GM18858 (cell line): Measurements from ENCODE around the gene PTGFR.

Experiments used
- ATAC-seq: cut with Tn5 transposase; IDR thresholded peaks from one replicate; pipeline ENCODE4 v1.9.1; 2021; ENCODE audit not compliant: unreplicated experiment

The PTGFR gene

DNA sequence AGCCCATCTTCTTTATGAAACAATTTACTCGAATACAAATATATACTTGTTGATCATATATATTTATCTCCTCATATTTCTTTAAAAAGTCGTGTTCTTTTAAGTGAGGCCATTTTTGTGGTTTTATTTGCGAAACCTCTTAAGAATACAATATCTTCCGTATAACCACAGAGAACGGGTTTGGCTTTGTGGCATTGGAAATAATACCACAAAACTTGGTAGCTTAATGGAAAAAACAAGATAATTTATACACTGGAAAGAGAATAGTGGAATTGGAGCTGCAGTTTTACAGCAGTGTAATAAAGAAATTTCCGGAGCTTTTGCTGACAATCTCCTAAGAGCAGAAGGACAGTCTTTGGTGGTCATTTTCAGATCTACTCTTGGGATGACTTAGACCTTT is 29.4 kb downstream of the PTGFR start:
- no peak for ATAC-seq

DNA sequence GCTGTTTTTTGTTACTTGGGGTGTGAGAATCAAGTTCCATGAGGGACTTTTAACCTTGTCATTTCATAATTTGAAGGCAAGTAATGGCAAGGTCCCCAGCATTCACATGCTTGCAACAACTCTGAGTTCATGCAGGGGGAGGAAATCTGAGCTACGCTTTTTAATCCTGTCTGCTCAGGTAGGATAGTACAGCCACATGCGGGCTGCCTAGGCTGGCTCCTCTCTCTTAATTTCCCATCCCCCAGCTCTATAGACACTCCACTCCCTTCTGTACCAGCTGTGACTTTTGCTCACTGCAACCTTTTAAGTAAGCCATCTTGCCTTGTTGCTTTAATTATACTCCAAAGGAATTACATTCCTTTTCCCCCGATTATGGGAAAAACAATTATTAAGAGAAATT is 30.1 kb downstream of the PTGFR start:
- ATAC-seq = no peak

DNA sequence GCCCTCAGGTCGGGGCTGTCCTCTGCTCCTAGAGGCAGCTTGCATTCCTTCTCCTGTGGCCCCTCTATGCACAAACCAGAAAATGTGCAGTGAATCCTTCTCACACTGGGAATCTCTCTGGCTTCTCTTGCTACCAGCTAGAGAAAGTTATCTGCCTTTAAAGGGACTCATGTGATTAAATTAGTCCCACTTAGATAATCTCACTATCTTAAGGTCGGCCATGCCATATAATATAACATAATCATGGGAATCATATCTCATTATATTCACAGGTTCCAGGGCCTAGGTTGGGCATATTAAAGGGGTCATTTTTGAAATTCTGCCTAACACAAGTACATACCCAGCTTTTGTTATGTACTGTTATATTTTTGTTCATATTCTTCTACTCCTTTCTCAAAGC is 31.4 kb downstream of the PTGFR start:
- ATAC-seq = no peak

DNA sequence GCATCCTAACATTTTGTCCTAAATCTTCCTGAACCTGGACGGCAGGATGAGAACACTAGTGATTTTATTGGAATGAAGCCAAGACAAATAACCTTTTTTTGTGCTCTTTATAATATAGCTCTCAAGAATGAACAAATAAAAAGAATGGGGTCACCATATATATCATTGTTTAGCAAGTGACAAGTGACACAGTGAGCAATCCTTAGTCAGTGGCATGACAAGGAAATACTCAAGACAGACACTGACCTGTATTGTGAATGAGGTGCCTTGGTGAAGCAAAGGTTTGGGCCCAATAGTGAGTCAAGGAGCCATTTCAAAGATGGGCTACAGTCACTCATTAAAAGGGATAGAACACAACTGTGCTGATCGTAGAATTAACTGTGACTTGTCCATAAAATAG is 35.7 kb downstream of the PTGFR start:
- no peak for ATAC-seq

DNA sequence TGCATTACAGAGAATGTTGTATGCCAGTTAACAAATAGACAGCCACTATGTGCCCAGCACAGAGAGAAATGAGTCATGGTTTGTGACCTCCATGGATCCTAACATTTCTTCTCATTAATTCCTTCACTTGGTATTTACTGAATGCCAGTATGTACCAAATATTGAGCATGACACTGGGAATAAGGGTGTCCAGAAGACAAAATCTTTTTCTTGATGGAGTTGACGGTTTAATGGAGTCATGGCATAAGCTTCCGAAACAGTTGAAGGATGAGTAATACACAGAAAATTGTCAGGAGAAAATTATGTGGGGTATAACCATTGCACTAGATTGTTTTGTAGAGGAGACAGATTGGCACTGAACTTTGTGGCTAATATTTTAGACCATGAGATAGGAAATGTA is 36.9 kb downstream of the PTGFR start:
- ATAC-seq = no peak

DNA sequence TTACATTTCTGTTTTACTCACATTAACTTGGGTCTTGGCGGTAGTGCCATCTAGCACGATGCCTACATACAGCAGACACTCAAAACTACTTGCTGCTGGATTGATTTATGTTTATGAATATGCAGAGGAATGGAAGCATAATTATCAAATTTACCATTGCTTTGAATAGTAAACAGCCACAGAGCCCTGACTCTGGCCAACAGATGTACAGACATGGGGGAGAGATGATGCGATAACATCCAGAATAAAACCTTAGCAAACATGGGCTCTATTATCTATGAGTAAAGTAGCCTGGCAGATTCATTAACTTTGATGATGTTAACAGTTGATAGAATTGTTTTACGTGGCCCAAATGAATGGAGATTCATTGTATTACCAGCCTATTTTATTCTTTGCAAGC is 42.8 kb downstream of the PTGFR start:
- ATAC-seq = no peak

DNA sequence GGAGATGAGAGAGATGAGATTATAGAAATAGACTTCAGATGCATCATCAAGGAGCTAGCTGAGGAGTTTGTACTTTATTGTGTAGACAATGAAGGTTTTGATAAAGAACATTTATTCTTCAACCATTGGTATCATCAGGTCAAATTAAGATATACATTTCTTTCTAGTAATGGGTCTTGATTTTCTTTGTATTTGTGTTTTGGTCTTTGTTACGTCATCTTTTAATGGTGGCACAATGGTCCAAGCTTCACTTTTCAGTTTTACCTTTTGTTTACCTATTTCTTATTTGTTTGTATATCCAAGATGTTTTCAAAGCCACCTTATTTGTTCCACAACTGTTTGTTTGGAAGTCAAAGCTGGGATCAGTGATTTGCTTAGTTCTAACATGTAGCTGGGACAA is 44.5 kb downstream of the PTGFR start:
- ATAC-seq = no peak

DNA sequence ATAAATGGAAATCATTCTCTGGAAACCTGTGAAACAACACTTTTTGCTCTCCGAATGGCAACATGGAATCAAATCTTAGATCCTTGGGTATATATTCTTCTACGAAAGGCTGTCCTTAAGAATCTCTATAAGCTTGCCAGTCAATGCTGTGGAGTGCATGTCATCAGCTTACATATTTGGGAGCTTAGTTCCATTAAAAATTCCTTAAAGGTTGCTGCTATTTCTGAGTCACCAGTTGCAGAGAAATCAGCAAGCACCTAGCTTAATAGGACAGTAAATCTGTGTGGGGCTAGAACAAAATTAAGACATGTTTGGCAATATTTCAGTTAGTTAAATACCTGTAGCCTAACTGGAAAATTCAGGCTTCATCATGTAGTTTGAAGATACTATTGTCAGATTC is 45.7 kb downstream of the PTGFR start:
- ATAC-seq = no peak

DNA sequence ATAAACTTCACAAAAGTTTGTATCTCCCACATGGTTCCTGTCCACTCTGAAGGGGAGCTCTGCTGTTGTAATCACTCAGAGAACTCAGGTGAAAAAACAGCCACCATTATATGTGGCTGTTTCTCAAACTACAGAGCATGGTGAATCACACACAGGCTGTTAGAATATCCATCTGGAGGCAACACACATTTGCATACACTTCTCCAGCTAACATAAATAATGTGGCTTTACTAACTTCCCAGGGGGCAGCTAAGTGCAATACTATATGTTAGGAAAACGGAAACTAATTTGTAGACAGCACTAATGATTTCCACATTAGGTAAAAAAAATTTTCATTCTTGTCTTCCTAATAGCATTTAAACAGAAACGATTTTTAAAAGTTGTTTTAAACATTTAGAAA is 49.3 kb downstream of the PTGFR start:
- ATAC-seq = no peak

DNA sequence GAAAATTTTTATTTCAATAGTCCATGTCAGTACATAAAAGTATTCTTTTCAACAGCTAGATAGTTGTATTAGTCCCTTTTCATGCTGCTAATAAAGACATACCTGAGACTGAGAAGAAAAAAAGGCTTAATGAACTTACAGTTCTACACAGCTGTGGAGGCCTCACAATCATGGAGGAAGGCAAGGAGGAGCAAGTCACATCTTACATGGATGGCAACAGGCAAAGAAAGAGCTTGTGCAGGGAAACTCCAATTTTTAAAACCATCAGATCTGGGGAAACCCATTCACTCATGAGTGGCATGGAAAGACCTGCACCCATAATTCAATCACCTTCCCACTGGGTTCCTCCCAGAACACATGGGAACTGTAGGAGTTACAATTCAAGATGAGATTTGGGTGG is 50.7 kb downstream of the PTGFR start:
- ATAC-seq = no peak

DNA sequence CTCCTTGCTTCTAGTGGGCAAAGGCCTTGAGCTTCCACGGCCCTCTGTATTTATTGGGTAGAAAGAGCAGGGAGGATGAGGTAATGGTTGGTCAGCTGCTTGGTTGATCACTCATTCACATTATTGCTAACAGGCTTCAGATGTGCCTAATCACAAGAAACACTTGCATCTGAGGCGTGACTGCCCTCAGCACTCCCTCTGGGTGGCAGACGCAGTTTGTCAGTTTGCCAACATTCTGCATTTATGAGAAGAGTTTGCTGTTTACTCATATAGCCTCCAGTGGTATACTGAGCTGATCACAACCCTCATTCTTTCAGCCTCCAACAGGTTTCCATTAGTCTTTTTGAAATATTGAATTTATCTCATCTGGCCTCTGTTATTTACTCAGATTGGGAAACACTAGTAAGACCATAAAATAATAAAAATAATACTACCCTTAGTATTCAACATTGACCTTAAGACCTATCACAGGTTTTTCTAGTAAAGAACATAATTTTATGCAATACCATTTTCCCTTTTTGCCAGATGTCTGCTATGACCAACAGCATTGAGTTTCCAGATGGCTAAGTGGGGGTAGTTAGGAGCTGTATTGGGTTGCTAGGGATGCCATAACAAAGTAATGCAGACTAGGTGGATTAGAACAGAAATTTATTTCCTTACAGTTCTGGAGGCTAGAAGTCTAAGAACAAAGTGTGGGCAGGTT is 53.3 kb downstream of the PTGFR start:
- ATAC-seq = no peak

DNA sequence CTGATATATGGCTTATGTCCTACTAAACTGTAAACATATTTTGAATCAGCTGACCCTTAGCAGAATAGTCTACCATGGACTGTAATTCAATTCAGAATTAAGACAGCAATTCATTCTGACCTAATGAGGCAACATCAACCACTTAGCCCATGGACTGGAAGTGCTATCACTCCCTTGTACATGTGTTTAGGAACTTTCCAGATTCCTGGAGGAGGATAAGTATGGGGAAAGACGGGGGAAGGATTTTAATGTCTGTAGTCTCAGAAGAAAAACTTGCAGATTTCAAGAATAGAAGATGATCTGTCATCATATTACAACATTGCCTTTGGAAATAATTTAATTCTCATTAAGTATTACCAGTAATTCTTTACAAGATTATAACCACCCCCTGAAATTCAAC is 56.3 kb downstream of the PTGFR start:
- ATAC-seq = no peak

DNA sequence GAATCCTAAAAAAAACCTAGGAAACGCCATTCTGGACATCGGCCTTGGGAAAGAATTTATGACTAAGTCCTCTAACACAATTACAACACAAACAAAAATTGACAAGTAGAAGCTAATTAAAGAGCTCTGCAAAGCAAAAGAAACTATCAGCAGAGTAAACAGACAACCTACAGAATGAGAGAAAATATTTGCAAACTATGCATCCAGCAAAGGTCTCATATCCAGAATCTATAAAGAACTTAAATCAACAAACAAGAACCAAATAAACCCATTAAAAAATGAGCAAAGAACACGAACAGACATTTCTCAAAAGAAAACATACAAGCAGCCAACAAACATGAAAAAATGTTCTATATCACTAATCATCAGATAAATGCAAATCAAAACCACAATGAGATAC is 58.6 kb downstream of the PTGFR start:
- no peak for ATAC-seq

DNA sequence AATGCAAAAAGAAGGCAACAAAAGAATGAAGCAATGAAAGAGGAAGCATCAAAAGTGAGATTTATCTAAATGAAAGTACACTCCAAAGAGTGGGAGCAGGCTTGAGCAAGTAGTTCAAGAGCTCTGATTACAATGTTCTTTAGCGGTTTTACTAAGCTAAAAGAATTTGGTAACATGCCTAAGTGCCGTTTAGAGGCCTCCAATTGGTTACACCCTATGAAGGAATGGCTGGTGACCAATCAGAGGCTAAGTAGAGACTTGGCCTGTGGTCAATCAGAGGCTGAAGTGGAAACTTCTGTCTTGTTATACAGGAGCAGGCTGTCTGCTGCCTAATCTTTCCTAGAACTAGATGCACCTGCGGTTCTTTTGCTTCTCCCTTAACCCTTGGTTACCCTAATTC is 59.1 kb downstream of the PTGFR start:
- no peak for ATAC-seq

DNA sequence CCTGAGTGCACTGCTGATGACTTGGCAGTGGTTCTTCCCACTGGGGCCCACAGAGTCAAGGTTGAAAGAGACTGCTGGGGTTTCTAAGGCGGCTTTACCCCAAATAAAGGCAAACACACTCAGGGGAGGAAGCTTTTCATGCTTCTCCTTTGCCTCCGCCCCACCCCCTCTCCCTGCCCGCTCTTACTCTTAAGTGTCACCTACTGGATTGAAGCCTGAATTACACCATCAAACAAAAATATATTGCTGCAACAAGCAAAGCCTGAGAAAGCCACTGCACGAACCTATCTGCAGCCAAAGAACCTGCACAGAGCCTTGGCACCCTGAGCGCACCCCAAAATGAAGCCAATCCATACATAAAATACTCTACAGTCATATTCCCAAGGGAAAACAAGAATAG is 63.1 kb downstream of the PTGFR start:
- no peak for ATAC-seq

DNA sequence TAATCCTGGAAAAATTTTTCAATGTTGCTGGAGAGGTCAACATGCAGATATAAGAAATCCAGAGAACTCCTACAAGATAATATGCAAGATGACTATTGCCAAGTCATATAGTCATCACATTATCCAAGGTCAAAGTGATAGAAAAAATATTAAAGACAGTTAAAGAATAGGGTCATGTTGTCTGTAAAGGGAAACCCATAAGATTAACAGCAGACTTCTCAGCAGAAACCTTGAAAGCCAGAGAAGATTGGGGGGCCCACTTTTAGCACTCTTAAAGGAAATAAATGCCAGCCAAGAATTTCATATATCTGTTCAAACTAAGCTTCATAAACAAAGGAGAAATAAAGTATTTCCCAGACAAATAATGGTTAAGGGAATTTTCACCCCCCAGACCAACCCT is 64.1 kb downstream of the PTGFR start:
- no peak for ATAC-seq

DNA sequence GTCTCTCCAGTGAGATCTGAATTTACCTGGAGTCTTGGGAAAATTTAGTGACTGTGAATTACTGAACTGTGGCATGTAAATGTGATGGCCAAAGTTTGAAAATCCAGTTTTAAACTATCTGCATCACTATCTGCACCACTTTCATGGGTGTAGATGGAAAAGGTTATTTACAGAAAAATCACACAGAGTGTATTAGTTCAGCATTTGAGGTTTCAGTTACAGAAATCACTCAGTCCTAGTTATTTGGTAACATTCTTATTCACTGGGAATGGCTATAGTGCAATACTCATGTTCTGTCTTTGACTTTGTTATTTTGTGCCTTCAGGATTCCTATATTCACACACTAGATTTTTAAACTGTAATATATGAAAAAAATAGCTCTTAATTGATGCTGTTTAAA is 68.9 kb downstream of the PTGFR start:
- ATAC-seq = no peak

DNA sequence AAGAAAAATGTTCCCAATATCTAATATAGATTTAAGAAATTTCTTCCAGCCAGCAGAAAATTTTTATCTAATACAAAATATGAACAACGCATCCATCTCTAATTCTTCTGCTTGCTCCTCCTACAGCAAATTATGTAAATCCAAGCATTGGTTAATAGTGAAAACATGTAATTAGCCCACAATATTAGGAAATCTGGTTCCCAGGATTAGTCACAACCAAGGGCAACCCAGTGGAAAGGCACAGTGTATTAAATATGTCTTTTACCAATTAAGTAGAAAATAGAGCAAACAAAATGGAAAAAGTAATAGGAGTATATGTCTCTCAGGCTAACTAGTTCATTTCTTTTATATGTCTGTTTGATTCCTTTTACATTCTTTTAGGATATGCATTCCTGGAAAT is 70.0 kb downstream of the PTGFR start:
- no peak for ATAC-seq

DNA sequence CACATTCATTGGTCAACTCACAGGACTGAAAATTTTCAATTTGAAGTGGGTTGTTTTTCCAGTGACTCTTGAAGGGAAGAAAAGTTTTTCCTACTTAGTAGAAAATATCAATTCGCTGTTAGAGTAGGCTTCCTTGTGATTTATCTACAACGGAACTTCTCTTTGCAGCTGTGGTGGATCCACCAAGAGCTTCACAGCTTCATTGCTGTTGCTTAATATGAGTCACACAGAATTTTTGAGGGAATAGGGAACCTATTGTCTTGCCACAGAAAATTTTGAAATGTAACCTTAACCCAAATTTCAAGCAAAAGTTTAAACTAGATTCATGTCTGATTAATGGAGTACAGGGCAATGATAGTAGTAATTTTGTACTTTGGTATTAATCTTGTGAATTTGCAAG is 71.1 kb downstream of the PTGFR start:
- no peak for ATAC-seq

DNA sequence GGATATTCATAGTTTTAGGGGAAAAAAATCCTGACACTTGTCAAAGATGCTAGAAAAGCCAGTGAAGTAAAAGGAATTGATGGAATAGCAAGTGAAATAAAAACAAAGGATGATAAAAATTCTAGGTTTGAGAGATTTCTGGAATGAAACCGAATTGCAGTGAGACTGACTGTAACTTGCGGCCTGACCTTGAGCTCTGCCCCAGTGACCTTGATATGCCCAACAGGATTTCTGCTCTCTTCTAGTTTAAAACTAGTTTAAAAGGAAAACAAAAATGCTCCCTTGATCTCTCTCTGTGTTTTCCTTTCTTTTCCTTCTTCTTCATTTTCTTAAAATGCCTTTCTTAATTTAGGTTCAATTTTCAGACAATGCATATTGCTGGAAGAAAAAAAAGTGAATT is 74.6 kb downstream of the PTGFR start:
- no peak for ATAC-seq

DNA sequence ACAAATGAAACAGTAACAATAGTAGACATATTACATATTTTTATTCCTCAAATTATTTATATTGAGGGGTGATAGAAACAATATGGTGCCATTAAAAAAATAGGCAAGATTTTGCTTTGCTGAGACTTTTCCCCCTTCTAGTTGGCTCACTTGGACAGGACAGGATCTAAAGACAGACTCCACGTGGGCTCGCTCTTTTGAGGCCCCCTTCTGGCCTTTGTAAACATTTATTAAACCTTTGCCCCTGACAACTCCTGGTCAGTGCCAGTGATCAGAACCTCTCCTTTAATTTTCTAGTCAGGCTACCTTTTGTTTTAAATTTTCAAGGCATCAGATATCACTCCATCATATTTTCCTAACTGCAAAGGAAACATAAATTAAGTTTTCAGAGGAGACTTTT is 79.8 kb downstream of the PTGFR start:
- no peak for ATAC-seq

DNA sequence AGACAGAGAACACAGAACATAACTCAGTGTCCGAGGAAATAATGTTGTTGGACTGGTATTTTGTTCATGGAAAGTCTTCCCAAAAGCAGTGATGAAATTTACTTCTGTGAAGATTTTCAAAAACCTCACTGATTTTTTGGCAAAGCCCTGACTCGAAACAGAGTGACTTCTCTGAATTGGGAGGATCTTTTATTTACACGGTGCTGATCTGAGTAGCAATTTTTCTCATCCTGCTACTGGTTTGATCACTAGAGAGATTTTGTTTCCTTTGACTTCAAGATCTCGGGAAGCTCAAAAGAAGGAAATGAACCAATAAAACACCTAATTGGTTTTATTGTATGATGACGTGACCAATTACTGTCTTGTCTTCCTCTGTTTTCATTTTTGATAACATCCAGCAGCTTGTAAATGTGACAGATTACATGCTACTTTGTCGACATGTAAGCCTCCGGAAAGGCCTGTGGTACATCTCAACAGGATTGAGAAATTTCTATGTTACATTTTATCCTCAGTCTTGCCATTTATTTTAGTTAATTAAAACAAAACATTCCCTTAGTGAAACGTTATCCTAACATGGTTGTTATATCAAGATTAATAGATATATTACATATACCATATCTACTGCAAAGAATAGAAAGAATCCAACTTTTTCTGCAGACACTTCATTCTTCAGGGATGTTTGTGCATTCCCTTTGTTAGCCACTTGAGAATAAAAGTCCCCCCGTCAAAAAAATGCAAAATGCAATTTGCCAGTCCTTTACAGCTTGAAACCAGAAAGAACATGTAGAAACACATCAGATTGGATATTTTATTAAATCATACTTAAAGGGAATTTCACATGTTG is 86.7 kb downstream of the PTGFR start:
- no peak for ATAC-seq

DNA sequence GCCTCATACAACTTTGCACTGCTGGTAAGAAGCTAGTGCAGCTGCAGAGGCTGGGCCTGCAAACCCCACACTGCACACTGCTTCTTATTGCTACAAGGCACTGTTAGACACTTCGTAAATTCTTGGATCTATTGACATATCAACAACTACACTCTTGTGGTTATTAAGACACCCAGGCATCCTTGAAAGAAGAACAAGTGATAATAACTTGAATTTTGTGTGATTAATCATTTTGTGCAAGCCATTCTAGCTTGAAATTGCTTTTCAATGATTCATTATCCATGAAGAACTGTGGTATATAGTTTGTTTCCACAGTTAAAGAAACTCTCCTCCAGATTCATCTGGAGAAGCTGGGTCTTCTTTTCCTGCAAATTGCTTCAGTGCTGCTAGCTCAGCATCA is 95.8 kb downstream of the PTGFR start:
- ATAC-seq = no peak
